NCI-H2081 treated with DMSO at 0.1 percent for 48 hours (cell line): ENCODE data around the gene SETD6.
A peak's percentile ranks its signal among the peaks of the same experiment; 100 is the strongest.
"Not testable (repeated sequence)": the region's sequence is repeated elsewhere in the genome, so short reads cannot be mapped to it uniquely, and the experiment has no call there.

Source experiments
- DNase-seq: peaks from one replicate; lab custom pipeline; 2025; lab: John Stamatoyannopoulos, UW

Gene SETD6, protein sequence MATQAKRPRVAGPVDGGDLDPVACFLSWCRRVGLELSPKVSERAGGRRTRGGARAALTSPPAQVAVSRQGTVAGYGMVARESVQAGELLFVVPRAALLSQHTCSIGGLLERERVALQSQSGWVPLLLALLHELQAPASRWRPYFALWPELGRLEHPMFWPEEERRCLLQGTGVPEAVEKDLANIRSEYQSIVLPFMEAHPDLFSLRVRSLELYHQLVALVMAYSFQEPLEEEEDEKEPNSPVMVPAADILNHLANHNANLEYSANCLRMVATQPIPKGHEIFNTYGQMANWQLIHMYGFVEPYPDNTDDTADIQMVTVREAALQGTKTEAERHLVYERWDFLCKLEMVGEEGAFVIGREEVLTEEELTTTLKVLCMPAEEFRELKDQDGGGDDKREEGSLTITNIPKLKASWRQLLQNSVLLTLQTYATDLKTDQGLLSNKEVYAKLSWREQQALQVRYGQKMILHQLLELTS

DNA sequence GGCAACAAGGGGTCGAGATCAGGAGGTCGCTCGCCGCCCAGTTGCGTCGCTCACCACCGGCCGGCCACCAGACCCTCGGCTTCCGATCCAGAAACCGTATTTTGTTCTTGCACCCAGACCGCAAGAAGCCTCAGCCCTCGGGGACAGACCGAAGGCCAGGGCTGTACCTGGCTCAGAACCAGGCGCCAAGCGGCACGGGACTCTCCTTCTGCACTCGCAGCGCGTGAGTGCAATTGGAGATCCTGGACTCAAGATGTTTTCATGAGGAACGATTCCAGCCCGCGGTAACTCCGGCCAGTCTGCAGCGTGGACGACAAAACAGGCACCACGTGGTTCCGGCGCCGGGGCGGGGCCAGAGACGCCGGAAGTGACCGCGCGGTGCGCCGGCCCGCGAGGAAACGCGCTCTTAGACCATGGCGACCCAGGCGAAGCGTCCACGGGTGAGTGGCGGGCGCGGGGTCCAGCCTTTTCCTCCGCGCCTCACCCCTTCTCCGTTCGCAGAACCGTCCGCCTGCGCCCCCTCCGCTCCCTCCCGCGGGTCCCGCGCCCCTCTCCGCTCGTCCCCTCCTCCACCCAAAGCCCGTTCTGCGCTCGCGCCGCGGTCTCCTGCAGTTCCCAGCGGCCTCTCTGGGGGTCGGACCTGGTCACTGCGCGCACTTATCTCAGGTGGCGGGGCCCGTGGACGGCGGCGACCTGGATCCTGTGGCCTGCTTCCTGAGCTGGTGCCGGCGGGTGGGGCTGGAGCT, at the start of gene SETD6:
TSS of gene SETD6 (plus strand) at position 393 of the 746 bp plus-strand sequence. CDS start at position 414, 21 bp downstream.
- no peak for DNase-seq

DNA sequence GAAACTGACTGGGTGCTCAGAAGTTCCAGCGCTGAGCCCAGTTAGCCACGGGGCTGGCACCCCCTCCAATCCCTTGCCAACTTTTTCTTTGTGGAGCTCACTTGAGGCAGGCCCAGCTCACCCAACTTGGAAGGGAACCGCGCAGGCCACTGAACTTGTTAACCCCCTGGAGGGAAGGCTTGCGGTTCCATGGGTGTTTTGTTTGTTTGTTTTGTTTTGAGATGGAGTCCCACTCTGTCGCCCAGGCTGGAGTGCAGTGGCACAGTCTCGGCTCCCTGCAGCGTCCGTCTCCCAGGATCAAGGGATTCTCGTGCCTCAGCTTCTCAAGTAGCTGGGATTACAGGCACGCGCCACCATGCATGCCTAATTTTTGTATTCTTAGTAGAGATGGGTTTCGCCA, 49.5 kb upstream of the SETD6 start:
- no peak for DNase-seq

- DNase-seq = no peak
Observed at GRCh38 chr16:58466396-58466795, 48.9 kb upstream of the SETD6 start.

DNA sequence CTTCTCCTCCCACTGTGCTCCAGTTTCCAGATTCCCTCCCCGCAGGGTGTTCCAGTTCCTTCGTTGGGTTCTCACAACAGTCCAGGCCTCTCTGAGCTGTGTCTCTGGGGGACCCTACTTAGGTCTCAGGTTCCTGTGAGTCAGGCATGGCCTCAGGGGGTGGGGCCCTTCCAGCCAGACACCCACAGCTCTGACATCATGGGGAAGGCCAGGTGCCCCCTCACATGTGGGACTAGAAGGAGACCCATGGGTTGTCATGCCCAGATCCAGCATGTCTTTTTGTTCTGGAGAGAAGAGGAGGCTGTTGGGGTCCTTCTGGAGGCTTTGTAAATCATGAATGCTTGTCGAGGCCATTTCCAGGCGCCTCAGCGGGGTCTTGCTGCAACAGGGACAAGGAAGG, 47.4 kb upstream of the SETD6 start:
- DNase-seq = no peak

DNA sequence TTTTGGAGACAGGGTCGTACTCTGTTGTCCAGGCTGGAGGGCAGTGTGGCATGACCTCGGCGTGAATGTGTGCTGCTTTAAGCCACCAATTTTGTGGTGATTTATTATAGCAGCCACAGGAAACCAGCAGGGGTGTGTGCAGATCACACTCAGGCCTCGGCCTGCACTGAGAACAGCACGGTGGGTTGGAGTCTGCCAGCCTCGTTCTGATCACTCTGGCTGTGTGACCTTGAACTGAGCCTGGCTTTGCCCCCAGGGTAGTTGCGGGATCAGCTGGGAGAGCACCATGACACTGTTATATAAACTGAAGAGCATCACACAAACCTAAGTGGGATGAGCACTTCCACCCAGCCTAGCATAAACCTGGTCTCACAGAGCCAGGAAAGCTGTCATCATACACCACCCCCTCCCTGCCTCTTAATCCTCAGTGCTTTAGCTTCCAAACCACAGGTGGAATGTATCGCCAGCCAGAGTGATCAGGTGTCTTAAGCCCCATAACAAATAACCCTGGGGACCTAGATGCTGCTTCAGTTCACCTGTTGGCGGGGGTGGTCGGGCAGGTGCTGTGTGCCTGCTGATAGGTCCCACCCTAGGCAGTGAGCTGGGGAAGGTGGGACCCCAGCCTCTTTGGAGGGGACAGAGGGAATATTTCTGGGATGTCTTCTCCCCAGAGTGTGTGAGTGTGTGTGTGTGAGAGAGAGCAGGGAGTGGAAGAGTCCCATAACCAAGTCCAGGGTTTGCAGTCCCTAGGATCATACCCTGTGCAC, 43.9 kb upstream of the SETD6 start:
- no peak for DNase-seq

- no peak for DNase-seq
Observed at GRCh38 chr16:58472266-58472665, 43.1 kb upstream of the SETD6 start.

- DNase-seq = no peak
Observed at GRCh38 chr16:58472827-58473226, 42.5 kb upstream of the SETD6 start.

DNA sequence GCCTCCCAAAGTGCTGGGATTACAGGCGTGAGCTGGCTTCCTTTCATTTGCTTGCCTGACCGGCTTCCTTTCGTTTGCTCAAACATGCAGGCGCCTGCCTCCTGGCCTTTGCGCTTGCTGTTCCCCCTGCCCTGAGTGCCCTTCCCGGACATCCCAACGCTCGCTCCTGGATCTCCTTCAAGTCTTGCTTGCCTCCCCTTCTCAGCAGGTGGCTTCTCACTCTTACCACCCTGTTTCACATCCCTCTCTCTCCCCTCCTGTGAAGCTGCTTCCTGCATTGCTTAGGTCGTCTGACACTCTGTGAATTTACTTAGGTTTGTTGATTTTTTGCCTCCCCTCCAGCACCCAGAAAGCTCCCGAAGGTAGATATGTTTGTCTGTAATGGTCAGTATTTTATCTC, 41.0 kb upstream of the SETD6 start:
- DNase-seq = no peak

DNA sequence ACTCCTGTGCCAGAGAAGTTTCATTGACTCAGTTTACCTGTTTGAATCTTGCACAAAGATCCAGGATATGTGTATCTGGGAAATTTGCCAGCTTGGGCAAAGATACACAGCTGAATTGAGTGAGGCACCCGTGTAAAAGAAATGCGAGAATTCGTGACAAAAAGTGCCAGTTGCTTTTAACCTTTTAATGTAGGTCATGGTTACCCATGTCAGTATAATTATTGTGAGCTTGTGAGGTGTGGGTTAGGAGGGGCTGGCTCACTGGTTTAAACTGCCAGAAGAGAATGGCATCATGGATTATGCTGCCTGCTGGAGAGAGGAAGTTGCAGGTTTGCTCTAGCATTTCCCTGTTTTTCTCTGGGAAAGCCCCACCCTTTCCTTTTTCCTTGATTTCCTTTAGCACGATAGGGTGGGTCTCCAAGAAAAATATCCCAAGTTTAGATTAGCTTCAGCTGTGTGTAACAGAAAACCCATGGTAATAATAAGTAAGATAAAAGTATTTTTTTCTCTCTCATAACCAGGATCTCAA, 40.2 kb upstream of the SETD6 start:
- DNase-seq = no peak

DNA sequence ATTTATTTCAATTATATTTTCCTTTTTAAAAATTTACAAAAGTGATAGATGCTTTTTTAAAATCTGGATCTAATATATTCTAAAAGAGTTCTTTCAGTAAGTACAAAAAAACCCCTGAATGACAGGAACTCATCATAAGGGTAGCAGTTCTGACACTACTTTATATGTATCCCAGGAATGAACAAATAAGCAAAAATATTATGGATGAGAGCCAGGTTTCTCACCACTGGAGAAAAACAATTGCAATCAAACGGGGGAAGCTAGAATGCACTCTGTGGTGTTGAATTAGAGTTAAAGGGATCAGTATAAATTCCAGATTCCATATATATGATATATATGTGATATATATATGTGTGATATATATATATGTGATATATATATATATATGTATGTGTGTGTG, 38.5 kb upstream of the SETD6 start:
- DNase-seq = no peak

GRCh38 chr16:58478427-58478826, 36.9 kb upstream of the SETD6 start:
- DNase-seq = no peak

DNA sequence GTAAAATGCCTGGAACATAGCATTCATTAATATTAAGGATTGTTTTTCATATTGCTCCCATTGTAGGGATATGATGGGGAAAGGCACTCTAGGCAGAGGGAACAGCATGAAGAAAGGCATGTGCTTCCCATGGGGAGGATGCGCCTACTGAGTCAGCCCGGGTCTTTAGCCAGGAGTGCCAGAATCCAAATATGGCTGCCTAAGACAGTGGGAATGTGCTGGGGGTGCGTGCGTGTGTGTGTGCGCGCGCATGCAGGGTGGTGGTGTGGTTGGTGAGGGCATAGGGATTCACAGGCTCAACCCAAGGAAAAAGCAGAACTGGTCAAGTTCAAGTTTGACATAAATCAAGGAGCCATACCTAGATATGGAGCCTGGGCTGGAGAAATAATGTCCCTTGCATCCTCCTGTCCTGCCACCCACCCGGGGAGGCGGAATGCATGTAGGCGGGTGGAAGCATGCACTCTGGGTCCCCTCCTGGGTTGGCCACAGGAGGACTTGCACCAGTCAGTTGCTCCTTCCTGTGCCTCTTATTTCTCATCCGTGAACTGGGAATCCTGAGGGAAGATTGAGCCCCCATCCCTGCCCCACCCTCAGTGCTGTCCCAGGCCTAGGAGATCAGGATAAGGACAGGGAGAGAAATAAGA, 34.0 kb upstream of the SETD6 start:
- no peak for DNase-seq

GRCh38 chr16:58481931-58482330, 33.4 kb upstream of the SETD6 start:
- no peak for DNase-seq

- no peak for DNase-seq
Observed at GRCh38 chr16:58485184-58485887, 30.0 kb upstream of the SETD6 start.

GRCh38 chr16:58487566-58488351, 27.6 kb upstream of the SETD6 start:
- DNase-seq = peak; percentile 16

GRCh38 chr16:58488531-58488930, 26.8 kb upstream of the SETD6 start:
- DNase-seq = no peak

GRCh38 chr16:58490065-58490464, 25.3 kb upstream of the SETD6 start:
- DNase-seq = no peak

DNA sequence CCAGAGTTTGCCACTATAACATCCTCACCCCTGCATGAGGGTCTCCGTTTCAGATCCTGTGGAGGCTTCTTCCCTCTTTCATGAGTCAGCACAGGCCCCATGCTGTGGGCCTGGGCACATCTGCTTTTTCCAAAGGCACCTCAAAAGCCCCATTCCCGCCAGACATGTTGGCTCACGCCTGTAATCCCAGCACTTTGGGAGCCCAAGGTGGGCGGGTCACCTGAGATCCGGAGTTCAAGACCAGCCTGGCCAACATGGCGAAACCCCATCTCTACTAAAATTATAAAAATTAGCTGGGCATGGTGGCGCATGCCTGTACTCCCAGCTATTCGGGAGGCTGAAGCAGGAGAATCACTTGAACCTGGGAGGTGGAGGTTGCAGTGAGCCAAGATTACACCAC, 24.8 kb upstream of the SETD6 start:
- DNase-seq = not testable (repeated sequence)

GRCh38 chr16:58492066-58492465, 23.3 kb upstream of the SETD6 start:
- DNase-seq = no peak

GRCh38 chr16:58492735-58493134, 22.6 kb upstream of the SETD6 start:
- no peak for DNase-seq
